HG02678 (cell line): ENCODE measurements around the gene PM20D1.
"Not testable (repeated sequence)": the region's sequence is repeated elsewhere in the genome, so short reads cannot be mapped to it uniquely, and the experiment has no call there.

Experiments used
- ATAC-seq: cut with Tn5 transposase; IDR thresholded peaks from one replicate; pipeline ENCODE4 v1.9.1; 2021; ENCODE audit warnings: mild to moderate bottlenecking, moderate library complexity; ENCODE audit not compliant: unreplicated experiment

Gene PM20D1

GRCh38 chr1:205843036-205843859, 6.7 kb downstream of the PM20D1 start:
- no peak for ATAC-seq

GRCh38 chr1:205842229-205842628, 7.7 kb downstream of the PM20D1 start:
- no peak for ATAC-seq

DNA sequence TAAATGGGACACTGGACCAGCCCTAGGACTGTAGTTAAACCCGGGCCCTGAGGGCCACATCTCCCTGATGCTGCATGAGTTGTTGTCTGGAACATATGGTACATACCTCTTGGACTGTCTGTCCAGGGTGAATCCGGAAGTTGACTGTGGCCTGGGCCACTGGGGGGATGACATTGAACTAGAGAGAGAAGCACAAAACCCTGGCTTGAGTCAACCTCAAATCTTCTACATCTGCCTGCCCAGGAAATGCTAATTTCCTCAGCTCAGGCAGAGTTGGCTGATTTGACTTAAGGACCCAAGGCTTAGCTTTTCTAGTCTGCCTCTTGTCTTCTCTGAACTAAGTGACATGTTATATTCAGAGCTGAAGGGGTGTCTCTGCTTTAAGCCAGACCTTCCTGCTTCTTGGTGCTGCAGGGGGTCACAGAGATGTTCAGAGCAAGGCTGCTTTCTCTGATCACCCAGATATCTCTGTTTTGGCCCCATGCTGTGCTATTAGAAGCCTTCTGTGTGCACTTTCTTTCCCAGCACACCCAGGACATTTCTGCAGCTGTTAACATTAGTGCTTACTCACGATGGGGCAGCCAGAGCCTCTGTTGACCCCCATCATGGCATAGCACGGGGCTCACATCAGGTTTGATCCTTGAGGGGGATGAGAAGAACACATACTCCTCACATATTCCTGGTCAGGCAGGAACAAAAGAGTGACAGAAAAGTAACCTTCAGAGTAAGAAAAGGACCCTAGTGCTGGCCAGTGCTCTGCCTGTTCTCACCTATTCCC, 9.6 kb downstream of the PM20D1 start:
- ATAC-seq = no peak

DNA sequence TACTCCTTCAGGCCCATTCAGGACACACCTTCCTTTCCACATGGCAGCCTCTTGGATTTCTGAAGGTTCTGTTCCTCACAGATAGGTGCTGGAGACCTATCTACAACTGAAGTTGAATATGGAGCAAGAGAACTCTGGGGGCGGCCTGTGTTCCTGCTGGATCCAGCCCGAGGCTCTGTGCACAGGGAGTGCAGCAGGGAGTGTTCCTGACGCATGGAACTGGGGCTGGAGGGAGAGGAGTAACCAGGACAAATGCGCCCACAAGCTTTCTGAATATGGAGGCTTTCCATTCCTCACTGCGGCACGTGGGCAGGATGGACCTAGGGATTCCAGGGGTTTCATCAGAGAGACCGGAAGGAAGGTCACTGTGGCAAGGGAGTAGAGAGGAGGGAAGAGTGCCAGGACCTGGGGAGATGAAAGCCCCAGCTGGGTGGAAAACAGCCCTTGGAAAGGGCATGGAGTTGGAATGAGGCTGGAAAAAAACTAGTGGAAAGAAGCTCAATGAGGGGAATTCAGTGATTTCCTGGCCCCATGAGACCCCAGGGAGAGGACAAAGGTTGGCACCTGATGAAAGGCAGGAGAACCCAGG, 12.5 kb downstream of the PM20D1 start:
- no peak for ATAC-seq

GRCh38 chr1:205834751-205835150, 15.2 kb downstream of the PM20D1 start:
- no peak for ATAC-seq

- no peak for ATAC-seq
Observed at GRCh38 chr1:205832326-205832751, 17.6 kb downstream of the PM20D1 start.

GRCh38 chr1:205827623-205828022, 22.3 kb downstream of the PM20D1 start:
- no peak for ATAC-seq

DNA sequence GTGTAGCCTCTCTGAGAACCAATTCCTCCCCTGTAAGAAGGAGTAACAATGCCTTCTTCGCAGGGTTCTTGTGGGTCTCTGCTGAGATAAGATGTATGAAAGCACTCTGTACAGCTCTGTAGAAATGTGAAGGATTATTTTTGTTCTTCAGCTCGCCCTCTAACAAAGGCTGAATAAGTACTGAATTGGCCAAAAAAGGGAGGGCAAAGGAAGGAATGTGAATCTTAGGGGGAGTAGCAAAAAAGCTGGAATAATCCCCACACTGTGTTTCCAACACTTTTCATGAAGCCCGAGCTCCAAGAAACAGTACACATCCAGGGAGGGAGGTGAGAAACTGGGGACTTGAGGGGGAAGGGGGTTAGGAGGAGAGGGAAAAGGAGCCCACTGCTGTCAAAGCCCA, 22.9 kb downstream of the PM20D1 start:
- no peak for ATAC-seq

GRCh38 chr1:205826016-205826806, 23.7 kb downstream of the PM20D1 start:
- ATAC-seq = no peak

- no peak for ATAC-seq
Observed at GRCh38 chr1:205824180-205824579, 25.8 kb downstream of the PM20D1 start.

- not testable (repeated sequence) for ATAC-seq
Observed at GRCh38 chr1:205823260-205823659, 26.7 kb downstream of the PM20D1 start.

- ATAC-seq = no peak
Observed at GRCh38 chr1:205822397-205822796, 27.5 kb downstream of the PM20D1 start.

DNA sequence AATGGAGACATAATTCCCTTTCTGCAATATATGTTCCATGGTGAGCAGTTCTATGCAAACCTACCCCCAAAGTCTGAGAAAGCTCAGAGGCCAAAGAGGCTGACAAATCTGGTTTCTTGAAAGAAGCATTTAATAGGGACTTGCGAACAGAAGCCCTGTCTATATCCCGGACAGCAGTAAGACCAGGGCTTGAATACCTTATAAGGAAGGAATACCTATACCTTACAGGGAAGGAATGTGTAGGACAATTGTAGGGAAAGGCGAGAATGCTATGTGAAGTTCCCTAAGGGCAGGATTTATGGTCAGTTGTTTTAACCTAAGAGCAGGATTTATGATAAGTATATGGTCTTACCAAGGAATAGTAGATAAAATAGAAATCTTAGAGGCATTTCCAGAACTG, 31.9 kb downstream of the PM20D1 start:
- no peak for ATAC-seq

DNA sequence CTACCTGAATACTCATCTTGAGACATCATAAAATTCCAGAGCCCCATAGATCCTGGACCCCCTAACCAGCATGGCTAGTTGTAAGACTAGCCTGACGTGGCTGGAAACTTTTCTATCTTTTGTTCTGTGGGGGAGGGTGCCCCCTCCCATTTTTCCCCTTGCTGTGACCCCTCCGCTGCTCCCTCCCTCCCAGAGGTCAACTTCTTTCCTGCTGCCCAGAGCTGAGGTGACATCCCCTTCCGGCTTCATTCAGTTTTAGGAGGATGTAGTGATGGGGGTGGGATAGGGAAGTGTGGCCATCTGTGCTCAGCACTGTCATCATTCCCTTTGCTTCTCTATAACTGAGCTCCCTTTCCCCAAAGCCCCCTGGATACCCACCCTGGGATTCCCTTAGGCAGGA, 32.6 kb downstream of the PM20D1 start:
- ATAC-seq = no peak

- ATAC-seq = no peak
Observed at GRCh38 chr1:205813755-205814058, 36.2 kb downstream of the PM20D1 start.

DNA sequence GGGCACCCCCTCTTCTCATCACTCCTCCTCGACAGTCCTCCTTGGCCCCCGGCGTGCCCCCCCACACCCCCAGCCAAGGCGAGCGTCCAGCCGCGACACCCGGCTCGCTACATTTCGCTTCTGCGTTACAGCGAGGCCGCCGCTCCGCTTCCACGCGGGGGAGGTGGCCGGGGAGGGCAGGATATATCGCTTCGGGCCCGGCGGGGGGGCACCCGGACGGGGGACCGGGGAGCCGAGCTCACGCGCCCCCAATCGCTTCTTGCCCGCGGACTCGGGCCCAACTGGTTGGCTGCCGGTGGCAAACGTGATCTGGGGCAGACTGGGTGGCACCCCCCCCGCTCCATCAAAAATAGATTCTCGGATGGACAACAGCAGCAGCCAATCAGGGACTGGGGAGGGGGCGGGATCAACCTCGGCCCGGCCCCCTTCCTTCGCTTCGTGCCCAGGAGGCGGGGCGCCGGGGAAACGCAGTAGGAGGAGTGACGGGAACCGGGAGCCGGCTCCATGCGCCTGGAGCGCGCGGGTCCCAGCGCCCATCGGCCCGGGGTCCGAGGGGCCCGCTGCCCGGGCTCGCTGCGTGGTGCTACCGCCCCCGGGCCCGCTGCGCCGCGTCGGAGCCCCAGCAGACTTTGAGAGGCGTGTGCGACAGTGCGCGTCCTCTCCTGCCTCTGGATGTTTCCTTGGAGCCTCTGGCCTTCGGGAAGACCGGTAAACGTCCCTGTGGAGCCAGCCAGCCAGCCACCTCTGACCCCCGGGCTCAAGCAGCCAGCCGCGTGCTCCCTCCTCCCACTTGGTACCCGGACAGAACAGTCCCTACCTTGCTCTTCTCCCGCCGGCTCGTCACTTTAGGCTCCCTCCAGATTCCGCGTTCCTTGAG, 36.8 kb downstream of the PM20D1 start, which contains the start of gene SLC41A1:
Gene SLC41A1, minus strand, starts transcription at position 321 of the 877 bp plus-strand sequence. CDS start 2,757 bp downstream, outside the sequence.
- ATAC-seq = peak; percentile 88

DNA sequence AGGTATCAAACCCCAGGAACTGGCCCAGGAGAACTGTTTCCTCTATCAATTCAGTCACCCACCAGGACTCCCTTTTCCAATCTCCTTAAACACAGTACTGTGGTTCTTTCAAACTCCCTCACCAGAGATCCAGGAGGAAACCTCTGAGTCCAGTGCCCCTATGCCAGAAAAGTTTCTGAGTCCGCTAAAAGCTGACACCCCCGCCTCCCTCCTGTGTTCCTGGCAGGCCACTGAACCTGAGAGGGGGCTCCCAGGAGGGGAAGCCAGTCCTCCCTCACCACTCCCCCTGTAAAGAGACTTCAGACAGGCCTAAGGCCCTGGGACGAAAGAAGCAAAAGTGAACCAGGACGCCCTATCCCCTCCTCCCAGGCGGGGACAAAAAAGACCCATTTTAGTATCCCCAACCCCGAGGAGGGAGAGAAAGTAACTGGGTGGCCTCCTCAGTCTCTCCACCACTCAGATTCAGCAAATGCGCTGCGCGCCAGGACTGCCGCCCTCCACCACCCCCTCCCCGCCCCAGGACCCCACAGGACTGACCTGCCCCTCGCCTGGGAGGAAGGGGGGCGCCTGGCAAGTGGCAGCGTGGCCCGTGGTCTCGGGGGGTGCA, 37.6 kb downstream of the PM20D1 start:
- ATAC-seq = no peak

- no peak for ATAC-seq
Observed at GRCh38 chr1:205811660-205812059, 38.3 kb downstream of the PM20D1 start.

- no peak for ATAC-seq
Observed at GRCh38 chr1:205810448-205811157, 39.3 kb downstream of the PM20D1 start.
